Sigmoid colon (tissue), 7 donors: ENCODE data around the gene TGFBR2. TPM values are rescaled to one million over a fixed set of nuclear protein-coding genes. Genes with fewer than 3 reads are reported as not detected.

Experiments
- DNase-seq: peaks from one replicate; pipeline ENCODE4 v3.0.0-alpha.2; 2019
- H3K27ac ChIP-seq, 4 donors: fragments of 200-600 bp; sonication (generic); one replicate each; pipeline ENCODE4 v1.5.1; 2016 to 2019; ENCODE audit warnings: mild to moderate bottlenecking in 1 of 4
- H3K27me3 ChIP-seq, 3 donors: fragments of 200-600 bp; sonication (generic); one replicate each; pipeline ENCODE4 v1.5.1; 2019; ENCODE audit warnings: mild to moderate bottlenecking in 1 of 3
- H3K36me3 ChIP-seq, 4 donors: fragments of 200-600 bp; sonication (generic); one replicate each; pipeline ENCODE4 v1.5.1; 2016 to 2019
- H3K4me1 ChIP-seq, 4 donors: fragments of 200-600 bp; sonication (generic); one replicate each; pipeline ENCODE4 v1.5.1; 2017 to 2019
- H3K4me3 ChIP-seq, 4 donors: fragments of 200-600 bp; sonication (generic); one replicate each; pipeline ENCODE4 v1.5.1; 2017 to 2019; ENCODE audit warnings: mild to moderate bottlenecking in 2 of 4, moderate library complexity in 1 of 4
- H3K9me3 ChIP-seq, 4 donors: fragments of 200-600 bp in 3 of 4; sonication (generic) in 3 of 4; one replicate each; pipeline versions ENCODE4 v1.5.1 to v1.6.1; 2013 to 2019
- CTCF ChIP-seq, 4 experiments: fragments of 450-650 bp in 3 of 4; fragments of 200-600 bp in 1 of 4; IDR thresholded peaks; one replicate each; pipeline ENCODE4 v1.5.1; 2016 to 2019; ENCODE audit warnings: antibody characterized with exemption in 4 of 4, mild to moderate bottlenecking in 3 of 4, moderate library complexity in 2 of 4
- EP300 ChIP-seq, 4 donors: sonication (generic); formaldehyde crosslinking; IDR thresholded peaks; one replicate each; pipeline ENCODE4 v1.6.1; 2017; ENCODE audit warnings: antibody characterized with exemption in 4 of 4
- POLR2A ChIP-seq, 2 donors: fragments of 450-650 bp; IDR thresholded peaks; one replicate each; pipeline ENCODE4 v1.6.1; 2016; ENCODE audit warnings: antibody characterized with exemption in 2 of 2, mild to moderate bottlenecking in 2 of 2, moderate library complexity in 2 of 2
- POLR2AphosphoS5 ChIP-seq, 4 donors: sonication (generic); formaldehyde crosslinking; IDR thresholded peaks; one replicate each; pipeline ENCODE4 v1.6.1; 2017; ENCODE audit warnings: antibody characterized with exemption in 4 of 4
- WGBS, 2 donors: extraction: QIAGEN DNeasy Blood & Tissue Kit; methylation state at CpG; one replicate each; pipeline ENCODE4 v1.1.7; 2013; 5-methylcytosine and 5-hydroxymethylcytosine counted together
- intact Hi-C: fragments of 100-400 bp; cut with DNase I; formaldehyde crosslinking; loops from one replicate; pipeline ENCODE4 v1.15.1; 2023
- polyA plus RNA-seq, 3 donors: library from polyadenylated mRNA; stranded (reverse); fragments of 200-250 nt; gene quantifications; one replicate each; pipeline ENCODE4 v1.2.3, GENCODE V29; 2013
- total RNA-seq, 4 donors: library from RNA; depleted of rRNA; stranded (reverse); fragments of >200 nt; gene quantifications; one replicate each; pipeline ENCODE4 v1.1.0, GENCODE V29; 2016
- donor health status: healthy with polysubstance abuse.
- donor health status: Bipolar disorder and iron deficiency.
- donor health status: healthy.

TGFBR2 gene
- total and polyA plus RNA-seq, 7 donors: 9.9 to 243 (median 215) TPM

GRCh38 chr3:30662836-30663235 is 56.4 kb downstream of the TGFBR2 start:
- WGBS, 2 donors: 61 to 79% methylated on average over 3 of the region's 3 CpGs
- Histone ChIP-seq H3K4me3 (no peak overlapping the region), H3K27me3 (no peaks in the 10 kb centered on the region), H3K4me1 (peaks cover 0 to 99% (median 72%) of the 10 kb centered on the region in 4 donors), H3K36me3 (peaks cover 0 to 25% (median 2%) of the 10 kb centered on the region in 4 donors), H3K9me3 (no peaks in the 10 kb centered on the region), H3K27ac (peak overlapping the region in 1 of 4 donors; percentile 6)
- TF ChIP-seq POLR2AphosphoS5 (IDR thresholded peaks at IDR 0.05): no peak
- no peak for TF ChIP-seq EP300 (IDR thresholded peaks at IDR 0.05)
- TF ChIP-seq POLR2A (IDR thresholded peaks at IDR 0.05): no peak
- TF ChIP-seq CTCF (IDR thresholded peaks at IDR 0.05): no peak
- intact Hi-C loops: no loop called here
- no peak for DNase-seq

GRCh38 chr3:30663533-30664241 is 57.3 kb downstream of the TGFBR2 start:
- DNase-seq: no peak
- Histone ChIP-seq H3K27ac (peak overlapping the region in 2 of 4 donors; percentile 5 to 6), H3K9me3 (no peaks in the 10 kb centered on the region), H3K27me3 (no peaks in the 10 kb centered on the region), H3K36me3 (peaks cover 0 to 25% (median 2%) of the 10 kb centered on the region in 4 donors), H3K4me3 (no peak overlapping the region), H3K4me1 (peaks cover 0 to 91% (median 63%) of the 10 kb centered on the region in 4 donors)
- TF ChIP-seq POLR2AphosphoS5 (IDR thresholded peaks at IDR 0.05): no peak
- TF ChIP-seq EP300 (IDR thresholded peaks at IDR 0.05): no peak
- no peak for TF ChIP-seq POLR2A (IDR thresholded peaks at IDR 0.05)
- no peak for TF ChIP-seq CTCF (IDR thresholded peaks at IDR 0.05)
- WGBS, 2 donors: 78 to 87% methylated on average over 4 of the region's 4 CpGs
- intact Hi-C loops: no loop called here

- peaks cover 0 to 25% (median 3%) of the 10 kb centered on the region in 4 donors for H3K36me3 ChIP-seq
- H3K4me3 ChIP-seq: no peak overlapping the region
- no peak for TF ChIP-seq POLR2A (IDR thresholded peaks at IDR 0.05)
- TF ChIP-seq CTCF (IDR thresholded peaks at IDR 0.05): no peak
- TF ChIP-seq POLR2AphosphoS5 (IDR thresholded peaks at IDR 0.05): no peak
- TF ChIP-seq EP300 (IDR thresholded peaks at IDR 0.05): no peak
- WGBS, 2 donors: 54 to 82% methylated on average over 8 of the region's 8 CpGs
- no peaks in the 10 kb centered on the region for H3K27me3 ChIP-seq
- peak overlapping the region in 1 of 4 donors; percentile 1 for H3K27ac ChIP-seq
- peaks cover 0 to 83% (median 56%) of the 10 kb centered on the region in 4 donors for H3K4me1 ChIP-seq
- intact Hi-C loops: no loop called here
- H3K9me3 ChIP-seq: no peaks in the 10 kb centered on the region
- no peak for DNase-seq
Observed at GRCh38 chr3:30664459-30664858, 58.1 kb downstream of the TGFBR2 start.

- no peak for DNase-seq
- intact Hi-C loops: loop anchor here (1.0 kb wide), 1 partner anchor 10 kb away; no protein-coding TSS in a partner anchor
- Histone ChIP-seq H3K4me3 (no peak overlapping the region), H3K4me1 (peaks cover 0 to 79% (median 51%) of the 10 kb centered on the region in 4 donors), H3K36me3 (peaks cover 0 to 26% (median 5%) of the 10 kb centered on the region in 4 donors), H3K27ac (peak overlapping the region in 1 of 4 donors; percentile 1), H3K27me3 (no peaks in the 10 kb centered on the region), H3K9me3 (no peaks in the 10 kb centered on the region)
- 51 to 86% methylated on average over 6 of the region's 6 CpGs for WGBS, 2 donors
- TF ChIP-seq CTCF (IDR thresholded peaks at IDR 0.05) (no peak), POLR2AphosphoS5 (IDR thresholded peaks at IDR 0.05) (peak in 1 of 4 donors; percentile 6)
Observed at GRCh38 chr3:30664884-30665283, 58.5 kb downstream of the TGFBR2 start.
